ENCODE measurements around the gene DHRS13.

DHRS13 gene

DNA sequence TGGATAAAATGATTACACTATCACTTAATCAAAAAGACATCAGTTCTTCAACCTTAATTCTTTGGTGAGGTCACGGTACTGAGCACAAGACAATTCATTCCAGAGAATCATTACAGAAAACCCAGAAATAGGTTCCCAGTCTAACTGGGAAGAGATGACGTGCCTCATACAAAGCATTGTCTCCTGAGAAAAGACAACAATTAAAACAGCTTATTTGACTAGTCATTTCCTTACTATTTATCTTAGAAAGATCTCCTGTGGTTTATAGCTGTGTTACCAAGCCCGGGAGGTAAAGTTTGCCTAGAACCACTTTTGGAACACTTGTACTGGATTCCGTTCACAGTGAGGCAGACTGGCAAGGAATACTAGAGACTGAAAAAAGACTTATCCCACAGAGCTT is 43.4 kb upstream of the DHRS13 start:
- no peaks in the 10 kb centered on the region for H3K9me3 ChIP-seq (ENCODE audit: control insufficient read depth in 2 of 2, low read length in 2 of 2)
- H3K4me1 ChIP-seq (ENCODE audit: control insufficient read depth, insufficient read depth, low read length) = peaks cover 35% of the 10 kb centered on the region
- no peak overlapping the region for H3K9ac ChIP-seq (ENCODE audit: low read length in 2 of 2)
- H3K27me3 ChIP-seq (ENCODE audit: control insufficient read depth in 1 of 2, insufficient read depth in 2 of 2, low read length in 2 of 2) = no peaks in the 10 kb centered on the region
- no peak overlapping the region for H3K4me3 ChIP-seq (ENCODE audit: low read length in 2 of 2)
- H3K27ac ChIP-seq (ENCODE audit: low read length) = no peak overlapping the region
- peaks cover 0 to 3% of the 10 kb centered on the region in 2 donors for H3K36me3 ChIP-seq (ENCODE audit: control insufficient read depth in 2 of 2, insufficient read depth in 2 of 2, low read length in 2 of 2)

GRCh38 chr17:28944862-28945741 is 42.2 kb upstream of the DHRS13 start:
- no peak overlapping the region for H3K27ac ChIP-seq (ENCODE audit: low read length)
- no peak overlapping the region for H3K9ac ChIP-seq (ENCODE audit: low read length in 2 of 2)
- no peaks in the 10 kb centered on the region for H3K27me3 ChIP-seq (ENCODE audit: control insufficient read depth in 1 of 2, insufficient read depth in 2 of 2, low read length in 2 of 2)
- H3K4me1 ChIP-seq (ENCODE audit: control insufficient read depth, insufficient read depth, low read length) = peaks cover 40% of the 10 kb centered on the region
- peak overlapping the region; percentile 13 to 29 for H3K4me3 ChIP-seq (ENCODE audit: low read length in 2 of 2)
- H3K9me3 ChIP-seq (ENCODE audit: control insufficient read depth in 2 of 2, low read length in 2 of 2) = no peaks in the 10 kb centered on the region
- H3K36me3 ChIP-seq (ENCODE audit: control insufficient read depth in 2 of 2, insufficient read depth in 2 of 2, low read length in 2 of 2) = peaks cover 0 to 3% of the 10 kb centered on the region in 2 donors

DNA sequence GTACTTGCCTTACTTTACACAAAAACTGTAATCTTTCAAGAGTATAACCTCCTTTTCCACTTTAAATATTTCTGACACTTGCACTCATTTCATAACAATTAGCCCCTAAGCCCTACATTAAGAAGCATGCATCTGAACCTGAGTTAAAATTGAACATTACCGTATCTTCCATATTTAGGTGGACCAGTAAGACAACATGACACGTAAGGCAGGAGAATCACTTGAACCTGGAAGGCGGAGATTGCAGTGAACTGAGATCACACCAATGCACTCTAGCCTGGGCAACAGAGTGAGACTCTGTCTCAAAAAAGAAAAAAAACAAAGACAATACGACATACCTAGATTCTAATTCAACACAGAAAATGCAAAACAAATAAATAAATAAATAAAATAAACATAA is 41.5 kb upstream of the DHRS13 start:
- Histone ChIP-seq H3K27me3 (ENCODE audit: control insufficient read depth in 1 of 2, insufficient read depth in 2 of 2, low read length in 2 of 2) (no peaks in the 10 kb centered on the region), H3K4me1 (ENCODE audit: control insufficient read depth, insufficient read depth, low read length) (peaks cover 46% of the 10 kb centered on the region), H3K9me3 (ENCODE audit: control insufficient read depth in 2 of 2, low read length in 2 of 2) (no peaks in the 10 kb centered on the region), H3K4me3 (ENCODE audit: low read length in 2 of 2) (no peak overlapping the region), H3K9ac (ENCODE audit: low read length in 2 of 2) (no peak overlapping the region), H3K27ac (ENCODE audit: low read length) (no peak overlapping the region), H3K36me3 (ENCODE audit: control insufficient read depth in 2 of 2, insufficient read depth in 2 of 2, low read length in 2 of 2) (peaks cover 0 to 3% of the 10 kb centered on the region in 2 donors)

GRCh38 chr17:28942925-28943324 is 40.0 kb upstream of the DHRS13 start:
- Histone ChIP-seq H3K36me3 (ENCODE audit: control insufficient read depth in 2 of 2, insufficient read depth in 2 of 2, low read length in 2 of 2) (peaks cover 0 to 3% of the 10 kb centered on the region in 2 donors), H3K27ac (ENCODE audit: low read length) (no peak overlapping the region), H3K27me3 (ENCODE audit: control insufficient read depth in 1 of 2, insufficient read depth in 2 of 2, low read length in 2 of 2) (no peaks in the 10 kb centered on the region), H3K4me1 (ENCODE audit: control insufficient read depth, insufficient read depth, low read length) (peaks cover 48% of the 10 kb centered on the region), H3K9me3 (ENCODE audit: control insufficient read depth in 2 of 2, low read length in 2 of 2) (no peaks in the 10 kb centered on the region), H3K9ac (ENCODE audit: low read length in 2 of 2) (no peak overlapping the region), H3K4me3 (ENCODE audit: low read length in 2 of 2) (no peak overlapping the region)

DNA sequence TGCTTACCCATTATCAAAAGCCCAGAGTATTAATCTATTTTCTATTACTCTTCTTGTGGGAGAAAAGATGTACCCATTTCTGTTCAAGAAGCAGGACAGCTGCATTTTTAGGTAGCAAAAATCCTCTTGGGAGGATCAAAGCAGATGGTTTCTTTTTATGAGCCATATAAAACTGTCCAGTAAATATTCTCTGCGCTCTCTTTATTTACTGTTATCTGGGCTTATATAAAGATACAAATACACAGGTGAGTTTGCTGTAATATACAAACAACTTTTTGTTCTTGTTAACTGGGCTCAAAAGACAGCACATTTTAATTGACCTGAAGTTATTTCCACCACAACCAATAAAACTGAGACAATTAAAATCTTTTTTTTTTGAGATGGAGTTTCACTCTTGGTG is 38.4 kb upstream of the DHRS13 start:
- Histone ChIP-seq H3K27ac (ENCODE audit: low read length) (no peak overlapping the region), H3K36me3 (ENCODE audit: control insufficient read depth in 2 of 2, insufficient read depth in 2 of 2, low read length in 2 of 2) (peaks cover 0 to 3% of the 10 kb centered on the region in 2 donors), H3K9me3 (ENCODE audit: control insufficient read depth in 2 of 2, low read length in 2 of 2) (no peaks in the 10 kb centered on the region), H3K4me3 (ENCODE audit: low read length in 2 of 2) (no peak overlapping the region), H3K9ac (ENCODE audit: low read length in 2 of 2) (no peak overlapping the region), H3K4me1 (ENCODE audit: control insufficient read depth, insufficient read depth, low read length) (peaks cover 46% of the 10 kb centered on the region), H3K27me3 (ENCODE audit: control insufficient read depth in 1 of 2, insufficient read depth in 2 of 2, low read length in 2 of 2) (no peaks in the 10 kb centered on the region)

GRCh38 chr17:28940675-28941074 is 37.8 kb upstream of the DHRS13 start:
- Histone ChIP-seq H3K4me3 (ENCODE audit: low read length in 2 of 2) (no peak overlapping the region), H3K4me1 (ENCODE audit: control insufficient read depth, insufficient read depth, low read length) (peaks cover 49% of the 10 kb centered on the region), H3K36me3 (ENCODE audit: control insufficient read depth in 2 of 2, insufficient read depth in 2 of 2, low read length in 2 of 2) (peaks cover 0 to 3% of the 10 kb centered on the region in 2 donors), H3K27ac (ENCODE audit: low read length) (no peak overlapping the region), H3K9ac (ENCODE audit: low read length in 2 of 2) (no peak overlapping the region), H3K9me3 (ENCODE audit: control insufficient read depth in 2 of 2, low read length in 2 of 2) (no peaks in the 10 kb centered on the region), H3K27me3 (ENCODE audit: control insufficient read depth in 1 of 2, insufficient read depth in 2 of 2, low read length in 2 of 2) (no peaks in the 10 kb centered on the region)

- H3K9ac ChIP-seq (ENCODE audit: low read length in 2 of 2) = no peak overlapping the region
- no peaks in the 10 kb centered on the region for H3K9me3 ChIP-seq (ENCODE audit: control insufficient read depth in 2 of 2, low read length in 2 of 2)
- H3K36me3 ChIP-seq (ENCODE audit: control insufficient read depth in 2 of 2, insufficient read depth in 2 of 2, low read length in 2 of 2) = peaks cover 0 to 3% of the 10 kb centered on the region in 2 donors
- H3K4me1 ChIP-seq (ENCODE audit: control insufficient read depth, insufficient read depth, low read length) = peaks cover 45% of the 10 kb centered on the region
- no peak overlapping the region for H3K4me3 ChIP-seq (ENCODE audit: low read length in 2 of 2)
- no peaks in the 10 kb centered on the region for H3K27me3 ChIP-seq (ENCODE audit: control insufficient read depth in 1 of 2, insufficient read depth in 2 of 2, low read length in 2 of 2)
- H3K27ac ChIP-seq (ENCODE audit: low read length) = no peak overlapping the region
Observed at GRCh38 chr17:28940142-28940541, 37.3 kb upstream of the DHRS13 start.

DNA sequence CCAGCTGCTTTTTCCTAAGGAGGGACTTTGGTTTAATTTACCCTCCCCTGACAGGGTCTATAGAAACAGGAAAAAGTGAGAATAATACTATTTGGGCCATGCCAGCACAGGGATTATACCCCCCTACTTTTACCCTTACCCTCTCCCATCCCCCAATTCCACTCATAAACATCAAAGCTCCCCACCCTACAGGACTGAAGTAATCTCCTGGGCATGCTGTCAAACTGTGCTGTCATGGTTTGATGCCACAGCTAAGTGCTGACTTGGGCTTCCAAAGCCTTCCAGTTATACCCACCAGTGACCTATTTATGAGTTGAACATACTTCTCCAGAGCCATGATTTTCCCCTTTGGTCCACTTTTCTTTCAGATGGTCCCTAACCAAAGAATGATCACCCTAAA is 35.7 kb upstream of the DHRS13 start:
- no peaks in the 10 kb centered on the region for H3K27me3 ChIP-seq (ENCODE audit: control insufficient read depth in 1 of 2, insufficient read depth in 2 of 2, low read length in 2 of 2)
- peaks cover 41% of the 10 kb centered on the region for H3K4me1 ChIP-seq (ENCODE audit: control insufficient read depth, insufficient read depth, low read length)
- H3K27ac ChIP-seq (ENCODE audit: low read length) = no peak overlapping the region
- no peaks in the 10 kb centered on the region for H3K9me3 ChIP-seq (ENCODE audit: control insufficient read depth in 2 of 2, low read length in 2 of 2)
- no peak overlapping the region for H3K9ac ChIP-seq (ENCODE audit: low read length in 2 of 2)
- peaks cover 0 to 3% of the 10 kb centered on the region in 2 donors for H3K36me3 ChIP-seq (ENCODE audit: control insufficient read depth in 2 of 2, insufficient read depth in 2 of 2, low read length in 2 of 2)
- no peak overlapping the region for H3K4me3 ChIP-seq (ENCODE audit: low read length in 2 of 2)

GRCh38 chr17:28937044-28937729 is 34.3 kb upstream of the DHRS13 start:
- H3K27ac ChIP-seq (ENCODE audit: low read length) = no peak overlapping the region
- H3K9me3 ChIP-seq (ENCODE audit: control insufficient read depth in 2 of 2, low read length in 2 of 2) = no peaks in the 10 kb centered on the region
- peaks cover 41% of the 10 kb centered on the region for H3K4me1 ChIP-seq (ENCODE audit: control insufficient read depth, insufficient read depth, low read length)
- no peak overlapping the region for H3K9ac ChIP-seq (ENCODE audit: low read length in 2 of 2)
- no peak overlapping the region for H3K4me3 ChIP-seq (ENCODE audit: low read length in 2 of 2)
- no peaks in the 10 kb centered on the region for H3K27me3 ChIP-seq (ENCODE audit: control insufficient read depth in 1 of 2, insufficient read depth in 2 of 2, low read length in 2 of 2)
- no peaks in the 10 kb centered on the region for H3K36me3 ChIP-seq (ENCODE audit: control insufficient read depth in 2 of 2, insufficient read depth in 2 of 2, low read length in 2 of 2)

GRCh38 chr17:28935744-28936460 is 33.0 kb upstream of the DHRS13 start:
- H3K4me3 ChIP-seq (ENCODE audit: low read length in 2 of 2) = no peak overlapping the region
- H3K27ac ChIP-seq (ENCODE audit: low read length) = no peak overlapping the region
- H3K27me3 ChIP-seq (ENCODE audit: control insufficient read depth in 1 of 2, insufficient read depth in 2 of 2, low read length in 2 of 2) = no peaks in the 10 kb centered on the region
- peaks cover 37% of the 10 kb centered on the region for H3K4me1 ChIP-seq (ENCODE audit: control insufficient read depth, insufficient read depth, low read length)
- H3K36me3 ChIP-seq (ENCODE audit: control insufficient read depth in 2 of 2, insufficient read depth in 2 of 2, low read length in 2 of 2) = no peaks in the 10 kb centered on the region
- no peak overlapping the region for H3K9ac ChIP-seq (ENCODE audit: low read length in 2 of 2)
- no peaks in the 10 kb centered on the region for H3K9me3 ChIP-seq (ENCODE audit: control insufficient read depth in 2 of 2, low read length in 2 of 2)

Measured in stomach smooth muscle (tissue), 2 donors.